GM21529 (cell line): ENCODE results near the gene ORAI3.

Source experiments
- ATAC-seq: cut with Tn5 transposase; IDR thresholded peaks from one replicate; pipeline ENCODE4 v1.9.1; 2021; ENCODE audit not compliant: unreplicated experiment

The ORAI3 gene

DNA sequence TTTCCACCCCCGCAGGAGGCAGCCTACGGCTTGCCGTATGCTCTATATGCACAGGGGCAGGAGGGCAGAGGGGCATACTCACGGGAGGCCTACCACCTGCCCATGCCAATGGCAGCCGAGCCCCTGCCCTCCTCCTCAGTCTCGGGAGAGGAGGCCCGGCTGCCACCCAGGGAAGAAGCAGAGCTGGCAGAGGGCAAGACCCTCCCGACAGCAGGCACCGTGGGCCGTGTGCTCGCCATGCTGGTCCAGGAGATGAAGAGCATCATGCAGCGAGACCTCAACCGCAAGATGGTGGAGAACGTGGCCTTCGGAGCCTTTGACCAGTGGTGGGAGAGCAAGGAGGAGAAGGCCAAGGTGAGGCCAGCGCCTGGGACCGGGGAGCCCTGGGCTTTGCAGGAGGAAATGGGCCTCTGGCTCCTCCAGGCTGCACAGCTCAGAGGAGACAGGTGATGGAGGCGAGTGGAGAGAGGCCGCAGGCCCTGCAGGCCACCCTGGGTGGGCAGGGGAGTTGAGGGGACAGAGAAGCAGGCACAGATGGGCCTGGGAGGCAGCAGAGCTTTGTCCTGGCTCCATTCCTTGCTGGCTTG is 17.3 kb downstream of the ORAI3 start:
- ATAC-seq, result no peak

DNA sequence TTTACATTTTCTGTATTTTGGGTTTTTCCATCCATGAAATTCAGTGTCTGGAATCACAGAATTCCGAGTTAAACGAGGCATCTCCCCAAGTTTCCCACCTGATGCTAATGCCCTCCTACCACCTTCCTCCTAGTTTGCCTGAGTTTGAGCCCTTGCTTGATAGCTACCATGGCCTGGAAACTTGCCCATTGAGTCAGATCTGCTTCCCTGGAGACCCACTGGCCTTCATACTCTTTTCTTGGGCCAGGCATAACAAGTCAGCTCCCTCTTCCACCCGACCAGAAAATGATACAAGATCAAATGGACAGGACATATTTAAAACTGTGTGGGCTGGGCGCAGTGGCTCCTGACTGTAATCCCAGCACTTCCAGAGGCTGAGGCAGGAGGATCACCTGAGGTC is 18.9 kb downstream of the ORAI3 start:
- no peak for ATAC-seq

DNA sequence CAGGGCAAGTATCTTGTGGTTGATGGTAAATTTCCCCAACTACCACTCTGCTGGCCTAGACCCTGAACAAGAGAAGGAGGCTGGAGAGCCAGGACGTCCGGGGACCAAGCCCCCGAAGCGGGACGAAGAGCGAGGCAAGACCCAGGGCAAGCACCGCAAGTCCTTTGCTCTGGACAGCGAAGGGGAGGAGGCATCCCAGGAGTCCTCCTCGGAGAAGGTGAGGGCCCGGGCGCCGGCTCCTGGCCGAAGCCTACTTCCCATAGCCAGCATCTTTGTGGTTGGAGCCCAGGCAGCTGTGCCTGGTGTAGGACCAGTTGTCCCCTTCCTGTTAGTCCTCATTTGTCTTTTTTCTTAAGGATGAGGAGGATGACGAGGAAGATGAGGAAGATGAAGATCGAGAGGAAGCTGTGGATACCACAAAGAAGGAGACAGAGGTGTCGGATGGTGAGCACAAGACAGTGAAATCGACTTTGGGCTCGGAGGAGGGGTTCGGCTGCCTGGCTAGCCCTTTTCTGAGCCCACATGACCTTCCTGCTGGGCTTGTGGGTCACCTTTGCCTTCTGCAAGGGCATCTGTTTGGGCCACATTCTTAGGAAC is 20.5 kb downstream of the ORAI3 start:
- ATAC-seq, result no peak

DNA sequence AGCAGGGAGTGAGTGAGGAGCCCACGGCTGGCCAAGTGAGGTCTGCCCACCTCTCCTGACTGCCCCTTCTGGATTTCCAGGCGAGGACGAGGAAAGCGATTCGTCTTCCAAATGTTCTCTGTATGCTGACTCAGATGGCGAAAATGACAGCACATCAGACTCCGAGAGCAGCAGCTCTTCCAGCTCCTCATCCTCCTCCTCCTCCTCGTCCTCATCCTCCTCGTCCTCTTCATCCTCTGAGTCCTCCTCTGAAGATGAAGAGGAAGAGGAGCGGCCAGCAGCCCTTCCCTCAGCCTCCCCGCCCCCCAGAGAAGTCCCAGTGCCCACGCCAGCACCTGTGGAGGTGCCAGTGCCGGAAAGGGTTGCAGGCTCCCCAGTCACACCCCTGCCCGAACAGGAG is 22.4 kb downstream of the ORAI3 start:
- no peak for ATAC-seq

DNA sequence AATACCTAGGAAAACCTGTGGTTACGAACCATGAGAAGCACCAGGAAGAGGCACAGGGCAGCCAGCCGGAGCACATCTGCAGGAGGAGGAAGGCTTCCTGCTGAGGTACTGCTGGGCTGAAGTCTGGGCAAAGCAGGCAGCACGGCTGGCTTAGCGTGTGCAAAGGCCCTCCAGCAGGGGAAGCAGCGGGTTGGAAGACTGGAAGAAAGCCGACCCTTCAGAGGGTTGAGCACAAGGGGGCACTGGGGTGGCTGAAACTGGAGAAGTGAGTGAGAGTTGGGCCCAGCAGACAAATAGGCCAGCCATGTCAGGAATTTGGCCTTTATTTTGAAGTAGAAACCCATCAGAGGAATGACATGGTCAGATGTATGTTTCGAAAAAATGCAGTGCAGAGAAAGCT is 24.0 kb downstream of the ORAI3 start:
- no peak for ATAC-seq

DNA sequence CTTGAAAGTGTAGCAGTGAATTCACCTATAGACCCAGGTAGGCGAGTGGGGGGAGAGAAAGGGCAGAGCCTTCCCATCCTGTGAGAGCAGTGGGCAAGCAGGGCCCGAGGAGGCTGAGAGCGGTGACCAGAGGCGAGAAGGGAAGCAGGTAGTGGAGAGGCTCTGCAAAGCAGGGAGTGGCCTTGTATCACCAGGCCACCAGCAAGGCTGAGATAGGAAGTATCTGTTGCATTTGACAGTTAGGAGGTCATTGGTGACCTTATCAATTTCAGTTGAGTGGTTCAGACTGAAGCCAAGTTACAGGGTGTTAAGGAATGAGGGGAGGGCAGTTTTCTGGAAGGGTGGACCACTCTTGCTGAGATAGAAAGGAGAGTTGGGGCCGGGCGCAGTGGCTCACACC is 25.5 kb downstream of the ORAI3 start:
- no peak for ATAC-seq

DNA sequence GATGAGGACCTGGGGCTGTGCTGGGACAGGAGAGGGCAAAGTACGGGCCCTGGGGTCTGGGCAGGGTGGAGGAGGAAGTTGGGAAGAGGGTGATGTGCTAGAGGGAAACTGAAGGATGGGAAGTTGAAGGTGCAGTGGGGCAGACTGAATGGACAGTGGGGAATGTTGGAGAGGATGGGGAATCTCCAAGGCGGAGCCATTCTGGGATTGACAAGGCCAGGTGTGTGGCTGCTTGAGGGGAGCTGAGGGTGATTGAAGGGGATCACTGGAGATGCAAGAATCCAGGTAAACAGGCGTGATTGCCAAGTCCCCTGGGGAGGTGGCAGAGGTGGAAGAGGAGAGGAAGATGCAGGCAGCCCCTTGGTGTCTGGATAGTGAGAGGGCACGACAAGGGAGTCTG is 27.6 kb downstream of the ORAI3 start:
- no peak for ATAC-seq

DNA sequence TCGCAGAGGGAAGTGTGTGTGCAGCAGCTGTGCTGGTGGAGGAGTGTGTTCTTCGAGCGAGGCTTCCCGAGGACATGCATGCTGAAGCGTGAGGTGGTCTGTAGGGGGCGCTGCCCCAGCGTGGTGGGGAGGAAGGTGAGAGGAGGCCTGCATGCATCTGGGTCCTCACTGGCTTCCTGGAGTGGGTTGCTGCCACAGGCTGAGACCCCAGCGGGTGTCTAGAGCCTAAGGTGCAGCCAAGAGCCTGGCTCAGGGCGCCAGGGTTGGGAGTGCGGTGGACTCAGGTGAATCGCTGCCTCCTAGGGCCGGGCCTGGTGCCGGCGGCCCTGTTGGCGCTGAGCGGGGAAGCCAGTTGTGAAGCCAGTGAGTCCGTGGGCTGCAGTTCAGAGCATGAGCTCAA is 28.6 kb downstream of the ORAI3 start:
- ATAC-seq, result no peak

DNA sequence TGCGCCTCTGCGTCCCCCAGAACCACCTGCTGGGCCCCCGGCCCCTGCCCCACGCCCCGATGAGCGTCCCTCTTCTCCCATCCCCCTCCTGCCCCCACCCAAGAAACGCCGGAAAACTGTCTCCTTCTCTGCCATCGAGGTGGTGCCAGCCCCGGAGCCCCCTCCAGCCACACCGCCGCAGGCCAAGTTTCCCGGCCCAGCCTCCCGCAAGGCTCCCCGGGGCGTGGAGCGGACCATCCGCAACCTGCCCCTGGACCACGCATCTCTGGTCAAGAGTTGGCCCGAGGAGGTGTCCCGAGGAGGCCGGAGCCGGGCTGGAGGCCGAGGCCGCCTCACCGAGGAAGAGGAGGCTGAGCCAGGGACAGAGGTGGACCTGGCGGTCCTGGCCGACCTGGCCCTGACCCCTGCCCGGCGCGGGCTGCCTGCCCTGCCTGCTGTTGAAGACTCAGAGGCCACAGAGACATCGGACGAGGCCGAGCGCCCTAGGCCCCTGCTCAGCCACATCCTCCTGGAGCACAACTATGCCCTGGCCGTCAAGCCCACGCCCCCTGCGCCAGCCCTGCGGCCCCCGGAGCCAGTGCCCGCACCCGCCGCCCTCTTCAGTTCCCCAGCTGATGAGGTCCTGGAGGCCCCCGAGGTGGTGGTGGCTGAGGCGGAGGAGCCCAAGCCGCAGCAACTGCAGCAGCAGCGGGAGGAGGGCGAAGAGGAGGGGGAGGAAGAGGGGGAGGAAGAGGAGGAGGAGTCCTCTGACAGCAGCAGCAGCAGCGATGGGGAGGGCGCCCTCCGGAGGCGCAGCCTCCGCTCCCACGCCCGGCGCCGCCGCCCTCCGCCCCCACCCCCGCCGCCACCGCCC is 30.5 kb downstream of the ORAI3 start:
- no peak for ATAC-seq

DNA sequence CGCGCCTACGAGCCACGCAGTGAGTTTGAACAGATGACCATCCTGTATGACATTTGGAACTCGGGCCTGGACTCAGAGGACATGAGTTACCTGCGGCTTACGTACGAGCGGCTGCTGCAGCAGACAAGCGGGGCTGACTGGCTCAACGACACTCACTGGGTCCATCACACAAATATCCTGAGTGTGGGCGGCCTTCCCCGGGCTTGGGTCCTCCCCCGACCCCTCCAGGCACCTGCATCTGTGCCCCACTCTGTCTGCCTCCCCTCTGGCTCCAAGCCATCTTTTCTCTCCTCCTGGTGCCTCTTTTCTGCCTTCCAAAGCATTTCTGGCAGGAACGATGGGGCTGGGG is 31.1 kb downstream of the ORAI3 start:
- no peak for ATAC-seq

DNA sequence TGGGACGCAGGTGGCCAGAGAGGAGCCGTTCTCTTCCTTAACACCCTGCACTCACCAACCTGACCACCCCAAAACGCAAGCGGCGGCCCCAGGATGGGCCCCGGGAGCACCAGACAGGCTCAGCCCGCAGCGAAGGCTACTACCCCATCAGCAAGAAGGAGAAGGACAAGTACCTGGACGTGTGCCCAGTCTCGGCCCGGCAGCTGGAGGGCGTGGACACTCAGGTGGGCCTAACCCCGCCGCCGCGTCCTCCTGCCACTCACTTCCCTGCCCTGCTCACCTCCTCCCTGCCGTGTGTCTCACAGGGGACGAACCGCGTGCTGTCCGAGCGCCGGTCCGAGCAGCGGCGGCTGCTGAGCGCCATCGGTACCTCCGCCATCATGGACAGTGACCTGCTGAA is 31.6 kb downstream of the ORAI3 start:
- no peak for ATAC-seq

DNA sequence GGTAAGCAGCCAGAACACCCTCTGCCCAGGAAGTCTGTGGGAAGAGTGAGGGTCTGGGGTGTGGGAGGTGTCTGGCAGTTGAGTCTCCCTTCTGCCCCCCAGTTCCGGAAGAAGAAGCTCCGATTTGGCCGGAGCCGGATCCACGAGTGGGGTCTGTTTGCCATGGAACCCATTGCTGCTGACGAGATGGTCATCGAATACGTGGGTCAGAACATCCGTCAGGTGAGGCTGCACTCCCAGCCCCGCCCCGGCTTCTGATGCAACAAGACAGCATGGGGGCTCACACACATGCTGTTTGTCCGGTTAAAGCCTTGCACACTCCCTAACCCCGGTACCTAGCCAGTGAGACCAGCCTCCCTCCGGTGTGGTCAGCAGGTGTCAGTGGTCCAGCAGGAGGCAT is 32.1 kb downstream of the ORAI3 start:
- ATAC-seq, result no peak

DNA sequence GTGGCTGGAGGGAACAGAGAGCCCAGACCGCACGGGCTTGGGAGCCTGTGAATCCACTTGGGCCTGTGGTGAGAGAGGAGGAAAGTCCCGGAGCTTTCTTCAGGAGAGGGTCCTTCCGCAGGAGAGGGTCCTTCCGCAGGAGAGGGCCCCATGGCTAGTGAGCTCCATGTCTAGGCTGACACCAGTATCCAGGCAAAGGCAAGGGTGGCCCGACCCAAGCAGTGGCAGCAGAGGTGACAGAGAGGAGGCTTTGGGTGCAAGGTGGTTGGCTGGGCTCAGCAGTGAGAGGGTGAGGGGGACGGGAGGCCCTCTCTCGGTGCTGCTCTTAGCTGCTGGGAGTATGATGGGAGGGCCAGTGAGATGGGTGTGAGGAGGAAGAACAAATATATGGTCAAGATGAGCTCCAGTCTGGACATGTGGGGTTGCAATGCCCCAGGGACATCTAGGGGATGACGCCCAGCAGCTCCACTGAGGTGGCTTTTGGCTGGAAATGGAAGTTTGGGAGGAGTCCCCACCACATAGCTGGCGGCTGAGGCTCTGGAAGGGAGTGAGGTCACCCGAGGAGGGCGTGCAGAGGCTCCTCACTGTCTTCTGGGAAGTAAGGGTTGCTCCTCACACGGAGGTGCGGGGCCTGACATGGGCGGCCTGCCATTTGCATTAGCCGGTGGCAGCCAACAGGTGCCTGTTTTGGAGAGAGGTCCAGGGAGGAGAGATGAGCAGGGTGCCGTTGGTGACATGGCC is 33.9 kb downstream of the ORAI3 start:
- no peak for ATAC-seq

DNA sequence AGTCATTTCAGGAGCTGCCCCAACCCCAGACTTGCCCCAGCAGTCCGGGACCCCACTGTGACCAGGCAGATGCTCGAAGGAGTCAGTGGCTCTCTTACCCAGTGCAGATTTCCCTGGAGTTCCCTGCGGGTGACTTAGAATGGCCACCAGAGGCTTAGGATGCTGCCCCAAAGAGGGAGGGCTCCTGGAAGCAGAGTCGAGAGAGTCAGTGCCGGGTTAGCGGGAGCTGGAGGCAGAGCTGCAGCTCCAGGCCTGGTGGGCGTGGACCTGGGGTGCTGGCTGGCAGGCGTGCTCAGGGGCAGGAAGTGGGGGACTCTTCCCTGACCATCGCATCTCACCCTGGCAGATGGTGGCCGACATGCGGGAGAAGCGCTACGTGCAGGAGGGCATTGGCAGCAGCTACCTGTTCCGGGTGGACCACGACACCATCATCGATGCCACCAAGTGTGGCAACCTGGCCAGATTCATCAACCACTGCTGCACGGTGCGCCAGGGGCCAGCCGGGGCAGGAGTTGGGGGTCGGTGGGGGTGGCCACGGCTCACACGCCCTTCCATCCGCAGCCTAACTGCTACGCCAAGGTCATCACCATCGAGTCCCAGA is 34.5 kb downstream of the ORAI3 start:
- ATAC-seq, result no peak

DNA sequence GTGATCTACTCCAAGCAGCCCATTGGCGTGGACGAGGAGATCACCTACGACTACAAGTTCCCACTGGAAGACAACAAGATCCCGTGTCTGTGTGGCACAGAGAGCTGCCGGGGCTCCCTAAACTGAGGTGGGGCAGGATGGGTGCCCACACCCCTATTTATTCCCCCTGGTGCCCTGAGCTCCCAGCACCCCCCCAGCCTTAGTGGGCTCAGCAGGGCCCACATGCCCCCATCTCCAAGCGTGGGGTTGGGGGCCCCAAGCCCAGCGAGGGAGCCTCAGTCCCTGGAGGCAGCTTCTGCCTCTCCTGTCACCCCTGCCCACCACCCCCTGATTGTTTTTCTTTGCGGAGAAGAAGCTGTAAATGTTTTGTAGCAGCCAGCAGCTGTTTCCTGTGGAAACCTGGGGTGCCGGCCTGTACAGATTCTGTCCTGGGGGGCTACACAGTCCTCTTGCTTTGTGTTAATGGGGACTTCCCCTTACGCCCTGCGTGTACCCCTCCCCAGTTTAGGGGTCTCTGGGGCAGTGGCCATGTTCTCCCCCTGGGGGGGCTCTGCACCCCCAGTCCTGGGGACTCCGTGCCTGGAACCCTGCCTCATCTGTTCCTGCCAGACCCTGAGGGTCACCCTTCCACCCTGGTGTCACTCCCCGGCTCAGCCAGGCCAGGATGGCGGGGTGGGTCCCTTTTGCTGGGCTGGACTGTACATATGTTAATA is 35.2 kb downstream of the ORAI3 start:
- no peak for ATAC-seq

DNA sequence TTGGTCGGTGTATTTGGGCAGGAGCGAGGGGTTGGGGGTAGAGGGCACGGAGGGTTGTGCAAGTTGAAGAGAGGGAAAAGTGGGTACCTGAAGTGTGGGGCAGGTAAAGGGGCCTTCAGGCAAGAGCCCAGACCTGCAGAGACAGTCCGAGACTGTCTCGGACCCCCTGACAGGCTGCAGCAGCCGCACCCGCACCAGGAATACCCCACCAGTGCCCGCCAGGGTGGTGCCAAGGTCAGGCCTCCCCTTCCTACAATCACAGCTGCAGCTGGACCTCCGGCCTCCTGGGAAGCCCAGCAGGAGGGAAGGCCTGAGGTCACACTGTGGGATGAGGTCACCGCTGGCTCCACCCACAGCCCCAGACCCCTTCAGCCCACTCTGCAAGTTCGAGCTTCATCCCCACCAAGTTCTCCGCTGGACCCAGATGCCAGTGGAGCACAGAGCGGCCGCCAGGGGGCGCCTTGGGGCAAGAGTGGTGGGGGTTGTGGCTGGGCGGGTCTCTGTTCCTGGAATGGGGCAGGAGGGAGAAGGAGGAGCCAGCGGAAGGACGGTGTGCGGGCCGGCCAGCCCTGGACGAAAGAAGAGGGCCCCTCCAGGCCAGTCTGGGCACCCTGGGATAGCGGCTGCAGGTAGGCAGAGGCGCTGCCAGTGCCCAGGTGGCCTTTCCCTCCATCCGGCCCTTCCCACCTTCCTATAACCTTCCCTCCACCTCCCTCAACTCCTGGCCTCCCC is 36.0 kb downstream of the ORAI3 start, which contains the start of gene HSD3B7:
HSD3B7 (plus strand) TSS at position 539 of the 732 bp plus-strand sequence. CDS start 452 bp downstream, outside the sequence.
- peak; percentile 57 for ATAC-seq

DNA sequence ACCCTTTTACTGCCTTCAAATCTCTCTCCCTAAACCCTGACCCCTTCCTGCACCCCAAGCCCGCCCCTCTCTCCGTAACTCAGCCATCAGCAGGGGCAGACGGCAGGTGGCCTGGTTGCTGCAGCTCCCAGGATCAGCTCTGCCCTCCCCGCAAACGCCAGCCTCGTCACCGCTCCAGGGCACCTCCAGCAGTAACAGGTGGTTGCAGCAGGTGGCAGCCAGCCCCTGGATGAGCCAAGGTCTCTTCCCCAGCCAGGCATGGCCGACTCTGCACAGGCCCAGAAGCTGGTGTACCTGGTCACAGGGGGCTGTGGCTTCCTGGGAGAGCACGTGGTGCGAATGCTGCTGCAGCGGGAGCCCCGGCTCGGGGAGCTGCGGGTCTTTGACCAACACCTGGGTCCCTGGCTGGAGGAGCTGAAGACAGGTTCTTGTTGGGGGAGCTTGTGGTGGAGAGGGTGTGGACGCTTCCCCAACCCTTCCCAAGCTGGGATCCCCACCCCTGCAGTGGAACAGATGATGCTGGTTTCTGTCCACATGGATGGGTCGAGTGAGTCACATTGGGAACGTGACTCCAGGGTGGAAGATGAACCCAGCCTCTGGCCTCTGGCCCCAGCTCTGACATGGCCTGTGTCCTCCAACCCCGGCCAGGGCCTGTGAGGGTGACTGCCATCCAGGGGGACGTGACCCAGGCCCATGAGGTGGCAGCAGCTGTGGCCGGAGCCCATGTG is 36.7 kb downstream of the ORAI3 start:
- no peak for ATAC-seq

DNA sequence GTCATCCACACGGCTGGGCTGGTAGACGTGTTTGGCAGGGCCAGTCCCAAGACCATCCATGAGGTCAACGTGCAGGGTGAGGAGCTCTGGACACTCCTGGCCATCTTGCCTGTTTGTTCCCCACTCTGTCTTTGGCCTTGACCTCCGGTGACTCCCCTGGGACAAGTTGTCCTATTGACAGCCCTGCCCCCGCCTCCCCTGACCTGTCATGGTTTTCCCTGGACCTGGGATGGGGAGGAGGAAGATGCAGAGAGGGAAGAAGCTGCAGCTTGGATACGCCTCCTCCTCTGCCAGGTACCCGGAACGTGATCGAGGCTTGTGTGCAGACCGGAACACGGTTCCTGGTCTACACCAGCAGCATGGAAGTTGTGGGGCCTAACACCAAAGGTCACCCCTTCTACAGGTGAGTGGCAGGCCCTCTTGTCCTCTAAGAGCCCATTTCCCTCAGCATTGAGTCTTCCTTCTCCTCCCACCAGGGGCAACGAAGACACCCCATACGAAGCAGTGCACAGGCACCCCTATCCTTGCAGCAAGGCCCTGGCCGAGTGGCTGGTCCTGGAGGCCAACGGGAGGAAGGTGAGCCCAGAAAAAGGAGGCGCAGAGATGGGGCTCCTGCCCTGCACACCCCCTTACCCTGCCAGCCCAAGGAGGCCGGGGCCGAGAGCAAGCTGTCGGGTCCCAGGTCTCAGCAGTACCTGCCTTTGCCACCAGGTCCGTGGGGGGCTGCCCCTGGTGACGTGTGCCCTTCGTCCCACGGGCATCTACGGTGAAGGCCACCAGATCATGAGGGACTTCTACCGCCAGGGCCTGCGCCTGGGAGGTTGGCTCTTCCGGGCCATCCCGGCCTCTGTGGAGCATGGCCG is 37.5 kb downstream of the ORAI3 start:
- no peak for ATAC-seq
